B cell (primary cell): Measurements from ENCODE around the gene CDK6. TPM values are rescaled to one million over a fixed set of nuclear protein-coding genes. Genes with fewer than 3 reads are reported as not detected.

Source experiments
- ATAC-seq: fragments of 200-7000 bp; cut with Tn5 transposase; one replicate; pipeline ENCODE4 v1.10.0; 2021; ENCODE audit warnings: low read depth, mild to moderate bottlenecking, moderate number of reproducible peaks, moderate library complexity
- CTCF ChIA-PET: fragments of 350-600 bp; sonication (Branson Sonifier 250); formaldehyde crosslinking; loops from one replicate; lab custom pipeline; 2021; ENCODE audit warnings: antibody characterized with exemption, inconsistent platforms; lab: Charles Lee
- POLR2A ChIA-PET: fragments of 350-600 bp; sonication (Branson Sonifier 250); formaldehyde crosslinking; loops from one replicate; lab custom pipeline; 2021; ENCODE audit warnings: antibody characterized with exemption; lab: Charles Lee
- DNase-seq: peaks from one replicate; pipeline ENCODE4 v3.0.0; 2013
- H2AFZ ChIP-seq: 2 replicates; pipeline ENCODE4 v1.6.1; 2012; ENCODE audit warnings: mild to moderate bottlenecking, low read depth, low read length; ENCODE audit not compliant: insufficient read depth, poor library complexity, severe bottlenecking
- H3K27ac ChIP-seq, 2 donors: 1 replicate in 1 of 2; 2 replicates in 1 of 2; pipeline ENCODE4 v1.5.1; 2012 to 2013; ENCODE audit warnings: low read length in 2 of 2, mild to moderate bottlenecking in 2 of 2, moderate library complexity in 1 of 2
- H3K27me3 ChIP-seq, 4 experiments: fragments of 200-600 bp in 1 of 4; sonication (generic) in 1 of 4; replicated peaks in 1 of 4; 1 replicate in 2 of 4; 2 replicates in 2 of 4; pipeline versions ENCODE4 v1.6.1 to v1.7.0; 2013 to 2016; ENCODE audit warnings: low read length in 3 of 4, mild to moderate bottlenecking in 2 of 4, mixed read lengths in 1 of 4, moderate library complexity in 1 of 4; ENCODE audit not compliant: insufficient read depth in 4 of 4, control insufficient read depth in 3 of 4; ENCODE audit errors: control extremely low read depth in 1 of 4
- H3K36me3 ChIP-seq, 2 experiments: replicated peaks in 1 of 2; 1 replicate in 1 of 2; 2 replicates in 1 of 2; pipeline versions ENCODE4 v1.6.1 to v1.7.1; 2013; ENCODE audit warnings: low read length in 1 of 2; ENCODE audit not compliant: insufficient read depth in 2 of 2, control insufficient read depth in 1 of 2; ENCODE audit errors: control extremely low read depth in 1 of 2, extremely low read depth in 1 of 2
- H3K4me1 ChIP-seq, 2 donors: fragments of 200-600 bp in 1 of 2; sonication (generic) in 1 of 2; 1 replicate in 1 of 2; 2 replicates in 1 of 2; pipeline versions ENCODE4 v1.5.1 to v1.6.1; 2013 to 2017; ENCODE audit warnings: low read length in 2 of 2; ENCODE audit not compliant: control insufficient read depth in 2 of 2, insufficient read depth in 2 of 2
- H3K4me2 ChIP-seq: replicated peaks from 2 replicates; pipeline ENCODE3; 2012; ENCODE audit warnings: mild to moderate bottlenecking, low read depth, low read length; ENCODE audit not compliant: poor library complexity, severe bottlenecking
- H3K4me3 ChIP-seq, 5 experiments: fragments of 200-600 bp in 1 of 5; sonication (generic) in 1 of 5; 1 replicate in 3 of 5; 2 replicates in 2 of 5; pipeline versions ENCODE4 v1.5.1 to v1.7.0; 2011 to 2016; ENCODE audit warnings: low read length in 4 of 5, mild to moderate bottlenecking in 4 of 5, low read depth in 2 of 5, control low read depth in 1 of 5, moderate library complexity in 1 of 5; ENCODE audit not compliant: insufficient read depth in 1 of 5; ENCODE audit errors: control extremely low read depth in 1 of 5, extremely low read depth in 1 of 5
- H3K79me2 ChIP-seq: fragments of 200-600 bp; sonication (generic); one replicate; pipeline ENCODE4 v1.6.0; 2016; ENCODE audit warnings: low read length; ENCODE audit not compliant: control insufficient read depth, insufficient read depth
- H3K9ac ChIP-seq: fragments of 200-600 bp; sonication (generic); 2 replicates; pipeline ENCODE4 v1.6.1; 2017; ENCODE audit warnings: mild to moderate bottlenecking, low read length, moderate library complexity
- H3K9me3 ChIP-seq, 3 donors: one replicate each; pipeline versions ENCODE4 v1.6.1 to v1.7.1; 2013; ENCODE audit warnings: low read length in 2 of 3; ENCODE audit not compliant: control insufficient read depth in 2 of 3, insufficient read depth in 1 of 3; ENCODE audit errors: control extremely low read depth in 1 of 3
- H4K20me1 ChIP-seq: 2 replicates; pipeline ENCODE4 v1.6.0; 2012; ENCODE audit warnings: mild to moderate bottlenecking, low read length; ENCODE audit not compliant: insufficient read depth, control insufficient read depth, poor library complexity, severe bottlenecking
- H3K27ac Mint-ChIP-seq: one replicate; pipeline ENCODE4 v1.8.0; 2021; ENCODE audit warnings: mixed read lengths
- H3K27me3 Mint-ChIP-seq: one replicate; pipeline ENCODE4 v1.8.0; 2021; ENCODE audit warnings: mixed read lengths
- H3K4me1 Mint-ChIP-seq: one replicate; pipeline ENCODE4 v1.8.0; 2021; ENCODE audit warnings: mixed read lengths
- H3K4me3 Mint-ChIP-seq: one replicate; pipeline ENCODE4 v1.8.0; 2021; ENCODE audit warnings: mixed read lengths
- H3K9me3 Mint-ChIP-seq: one replicate; pipeline ENCODE4 v1.8.0; 2022; ENCODE audit warnings: mixed read lengths; ENCODE audit not compliant: insufficient read depth
- EZH2 ChIP-seq: IDR thresholded peaks from 2 replicates; pipeline ENCODE4 v1.6.1; 2012; ENCODE audit warnings: borderline replicate concordance, low read depth, mild to moderate bottlenecking, moderate library complexity, low read length; ENCODE audit not compliant: insufficient read depth, poor library complexity, severe bottlenecking
- WGBS: methylation state at CpG from one replicate; pipeline ENCODE4 v1.1.5; 2013; ENCODE audit warnings: missing lambda C conversion rate; ENCODE audit not compliant: insufficient coverage; 5-methylcytosine and 5-hydroxymethylcytosine counted together
- intact Hi-C: fragments of 100-400 bp; cut with micrococcal nuclease; formaldehyde crosslinking; loops from one replicate; pipeline ENCODE4 v1.10.0; 2022
- polyA plus RNA-seq: library from polyadenylated mRNA; depleted of rRNA; stranded (reverse); fragments of >200 nt; gene quantifications from 2 replicates; pipeline ENCODE4 v1.2.3, GENCODE V29; 2012
- total RNA-seq, 2 donors: library from RNA; stranded (reverse); fragments of 120-200 nt in 1 of 2; gene quantifications; 1 replicate in 1 of 2; 2 replicates in 1 of 2; pipeline versions ENCODE4 v1.2.3 to v1.2.4, GENCODE V29; 2013 to 2022
- TF ChIP-seq, protein P1 (sequence below): fragments of 200-600 bp; IDR thresholded peaks from one replicate; pipeline ENCODE4 v1.8.0; 2022; ENCODE audit warnings: antibody characterized with exemption, mild to moderate bottlenecking

CDK6 gene
- total and polyA plus RNA-seq, 2 donors (not counting 1 experiment from before 2014, with no cell fraction given): 3.0 to 14.6 TPM

- no peaks in the 10 kb centered on the region for H4K20me1 ChIP-seq
- no peaks in the 10 kb centered on the region for H3K9me3 Mint-ChIP-seq
- intact Hi-C loops: no loop called here
Measured at GRCh38 chr7:92742186-92742585, 94.2 kb downstream of the CDK6 start.

GRCh38 chr7:92740700-92741126 lies 95.7 kb downstream of the CDK6 start:
- no peaks in the 10 kb centered on the region for H3K4me1 ChIP-seq
- no peaks in the 10 kb centered on the region for H3K9me3 ChIP-seq
- H2AFZ ChIP-seq: no peak overlapping the region
- no peaks in the 10 kb centered on the region for H4K20me1 ChIP-seq
- intact Hi-C loops: no loop called here
- Mint-ChIP-seq H3K27me3 (no peaks in the 10 kb centered on the region), H3K4me1 (peaks cover 2% of the 10 kb centered on the region), H3K27ac (no peak overlapping the region), H3K9me3 (no peaks in the 10 kb centered on the region), H3K4me3 (no peak overlapping the region)
- 98% methylated on average over 5 of the region's 6 CpGs for WGBS
- peaks cover 17% of the 10 kb centered on the region for H3K79me2 ChIP-seq
- H3K27me3 ChIP-seq: no peaks in the 10 kb centered on the region
- TF ChIP-seq EZH2: no peak
- TF ChIP-seq, protein P1, sequence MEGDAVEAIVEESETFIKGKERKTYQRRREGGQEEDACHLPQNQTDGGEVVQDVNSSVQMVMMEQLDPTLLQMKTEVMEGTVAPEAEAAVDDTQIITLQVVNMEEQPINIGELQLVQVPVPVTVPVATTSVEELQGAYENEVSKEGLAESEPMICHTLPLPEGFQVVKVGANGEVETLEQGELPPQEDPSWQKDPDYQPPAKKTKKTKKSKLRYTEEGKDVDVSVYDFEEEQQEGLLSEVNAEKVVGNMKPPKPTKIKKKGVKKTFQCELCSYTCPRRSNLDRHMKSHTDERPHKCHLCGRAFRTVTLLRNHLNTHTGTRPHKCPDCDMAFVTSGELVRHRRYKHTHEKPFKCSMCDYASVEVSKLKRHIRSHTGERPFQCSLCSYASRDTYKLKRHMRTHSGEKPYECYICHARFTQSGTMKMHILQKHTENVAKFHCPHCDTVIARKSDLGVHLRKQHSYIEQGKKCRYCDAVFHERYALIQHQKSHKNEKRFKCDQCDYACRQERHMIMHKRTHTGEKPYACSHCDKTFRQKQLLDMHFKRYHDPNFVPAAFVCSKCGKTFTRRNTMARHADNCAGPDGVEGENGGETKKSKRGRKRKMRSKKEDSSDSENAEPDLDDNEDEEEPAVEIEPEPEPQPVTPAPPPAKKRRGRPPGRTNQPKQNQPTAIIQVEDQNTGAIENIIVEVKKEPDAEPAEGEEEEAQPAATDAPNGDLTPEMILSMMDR: no peak
- peaks cover 0 to 9% of the 10 kb centered on the region in 2 experiments for H3K36me3 ChIP-seq
- no peak overlapping the region for H3K4me2 ChIP-seq
- DNase-seq (no peak), ATAC-seq (no peak)
- no peak overlapping the region for H3K9ac ChIP-seq
- POLR2A ChIA-PET: no interaction called here
- no peak overlapping the region for H3K27ac ChIP-seq
- CTCF ChIA-PET: interaction anchor here (1.2 kb wide), 1 partner anchor 16 kb away, joined by 3 read pairs; no protein-coding TSS in a partner anchor
- no peak overlapping the region for H3K4me3 ChIP-seq

More at GRCh38 chr7:92742186-92742585, 94.2 kb downstream of the CDK6 start:
- no peak overlapping the region for H3K9ac ChIP-seq
- H2AFZ ChIP-seq: no peak overlapping the region
- no peaks in the 10 kb centered on the region for H3K4me1 ChIP-seq
- H3K9me3 ChIP-seq: no peaks in the 10 kb centered on the region
- Mint-ChIP-seq H3K4me1 (peaks cover 2% of the 10 kb centered on the region), H3K4me3 (no peak overlapping the region), H3K27ac (no peak overlapping the region), H3K27me3 (no peaks in the 10 kb centered on the region)
- ATAC-seq: no peak
- DNase-seq: no peak
- ChIA-PET POLR2A (no interaction called here), CTCF (no interaction called here)
- H3K36me3 ChIP-seq: peaks cover 0 to 9% of the 10 kb centered on the region in 2 experiments
- no peak overlapping the region for H3K27ac ChIP-seq
- H3K4me3 ChIP-seq: no peak overlapping the region
- H3K4me2 ChIP-seq: no peak overlapping the region
- TF ChIP-seq EZH2: no peak
- TF ChIP-seq, protein P1: no peak
- H3K79me2 ChIP-seq: peaks cover 21% of the 10 kb centered on the region
- H3K27me3 ChIP-seq: no peaks in the 10 kb centered on the region
